ENCODE results near the gene YPEL5.
"Not testable (repeated sequence)": the region's sequence is repeated elsewhere in the genome, so short reads cannot be mapped to it uniquely, and the experiment has no call there.

- TF ChIP-seq, protein P1, sequence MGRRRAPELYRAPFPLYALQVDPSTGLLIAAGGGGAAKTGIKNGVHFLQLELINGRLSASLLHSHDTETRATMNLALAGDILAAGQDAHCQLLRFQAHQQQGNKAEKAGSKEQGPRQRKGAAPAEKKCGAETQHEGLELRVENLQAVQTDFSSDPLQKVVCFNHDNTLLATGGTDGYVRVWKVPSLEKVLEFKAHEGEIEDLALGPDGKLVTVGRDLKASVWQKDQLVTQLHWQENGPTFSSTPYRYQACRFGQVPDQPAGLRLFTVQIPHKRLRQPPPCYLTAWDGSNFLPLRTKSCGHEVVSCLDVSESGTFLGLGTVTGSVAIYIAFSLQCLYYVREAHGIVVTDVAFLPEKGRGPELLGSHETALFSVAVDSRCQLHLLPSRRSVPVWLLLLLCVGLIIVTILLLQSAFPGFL (CRISPR knock-in tag; IDR thresholded peaks at IDR 0.05; ENCODE audit: borderline replicate concordance): not testable (repeated sequence)
- TF ChIP-seq, protein P2, sequence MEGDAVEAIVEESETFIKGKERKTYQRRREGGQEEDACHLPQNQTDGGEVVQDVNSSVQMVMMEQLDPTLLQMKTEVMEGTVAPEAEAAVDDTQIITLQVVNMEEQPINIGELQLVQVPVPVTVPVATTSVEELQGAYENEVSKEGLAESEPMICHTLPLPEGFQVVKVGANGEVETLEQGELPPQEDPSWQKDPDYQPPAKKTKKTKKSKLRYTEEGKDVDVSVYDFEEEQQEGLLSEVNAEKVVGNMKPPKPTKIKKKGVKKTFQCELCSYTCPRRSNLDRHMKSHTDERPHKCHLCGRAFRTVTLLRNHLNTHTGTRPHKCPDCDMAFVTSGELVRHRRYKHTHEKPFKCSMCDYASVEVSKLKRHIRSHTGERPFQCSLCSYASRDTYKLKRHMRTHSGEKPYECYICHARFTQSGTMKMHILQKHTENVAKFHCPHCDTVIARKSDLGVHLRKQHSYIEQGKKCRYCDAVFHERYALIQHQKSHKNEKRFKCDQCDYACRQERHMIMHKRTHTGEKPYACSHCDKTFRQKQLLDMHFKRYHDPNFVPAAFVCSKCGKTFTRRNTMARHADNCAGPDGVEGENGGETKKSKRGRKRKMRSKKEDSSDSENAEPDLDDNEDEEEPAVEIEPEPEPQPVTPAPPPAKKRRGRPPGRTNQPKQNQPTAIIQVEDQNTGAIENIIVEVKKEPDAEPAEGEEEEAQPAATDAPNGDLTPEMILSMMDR (IDR thresholded peaks at IDR 0.05): not testable (repeated sequence)
- not testable (repeated sequence) for TF ChIP-seq HMGXB4 (CRISPR knock-in tag; IDR thresholded peaks at IDR 0.05); ZMAT4 (CRISPR knock-in tag; IDR thresholded peaks at IDR 0.05); FOXK1 (CRISPR knock-in tag; IDR thresholded peaks at IDR 0.05); MYBL2 (CRISPR knock-in tag; IDR thresholded peaks at IDR 0.05); RORB (CRISPR knock-in tag; IDR thresholded peaks at IDR 0.05); TP53 (CRISPR knock-in tag; IDR thresholded peaks at IDR 0.05); CREM (CRISPR knock-in tag; IDR thresholded peaks at IDR 0.05); ESRRA (CRISPR knock-in tag; IDR thresholded peaks at IDR 0.05; ENCODE audit: borderline replicate concordance); ZBTB43 (CRISPR knock-in tag; IDR thresholded peaks at IDR 0.05)
- TF ChIP-seq, protein P3, sequence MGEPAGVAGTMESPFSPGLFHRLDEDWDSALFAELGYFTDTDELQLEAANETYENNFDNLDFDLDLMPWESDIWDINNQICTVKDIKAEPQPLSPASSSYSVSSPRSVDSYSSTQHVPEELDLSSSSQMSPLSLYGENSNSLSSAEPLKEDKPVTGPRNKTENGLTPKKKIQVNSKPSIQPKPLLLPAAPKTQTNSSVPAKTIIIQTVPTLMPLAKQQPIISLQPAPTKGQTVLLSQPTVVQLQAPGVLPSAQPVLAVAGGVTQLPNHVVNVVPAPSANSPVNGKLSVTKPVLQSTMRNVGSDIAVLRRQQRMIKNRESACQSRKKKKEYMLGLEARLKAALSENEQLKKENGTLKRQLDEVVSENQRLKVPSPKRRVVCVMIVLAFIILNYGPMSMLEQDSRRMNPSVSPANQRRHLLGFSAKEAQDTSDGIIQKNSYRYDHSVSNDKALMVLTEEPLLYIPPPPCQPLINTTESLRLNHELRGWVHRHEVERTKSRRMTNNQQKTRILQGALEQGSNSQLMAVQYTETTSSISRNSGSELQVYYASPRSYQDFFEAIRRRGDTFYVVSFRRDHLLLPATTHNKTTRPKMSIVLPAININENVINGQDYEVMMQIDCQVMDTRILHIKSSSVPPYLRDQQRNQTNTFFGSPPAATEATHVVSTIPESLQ (CRISPR knock-in tag; IDR thresholded peaks at IDR 0.05): not testable (repeated sequence)
- TF ChIP-seq, protein P4, sequence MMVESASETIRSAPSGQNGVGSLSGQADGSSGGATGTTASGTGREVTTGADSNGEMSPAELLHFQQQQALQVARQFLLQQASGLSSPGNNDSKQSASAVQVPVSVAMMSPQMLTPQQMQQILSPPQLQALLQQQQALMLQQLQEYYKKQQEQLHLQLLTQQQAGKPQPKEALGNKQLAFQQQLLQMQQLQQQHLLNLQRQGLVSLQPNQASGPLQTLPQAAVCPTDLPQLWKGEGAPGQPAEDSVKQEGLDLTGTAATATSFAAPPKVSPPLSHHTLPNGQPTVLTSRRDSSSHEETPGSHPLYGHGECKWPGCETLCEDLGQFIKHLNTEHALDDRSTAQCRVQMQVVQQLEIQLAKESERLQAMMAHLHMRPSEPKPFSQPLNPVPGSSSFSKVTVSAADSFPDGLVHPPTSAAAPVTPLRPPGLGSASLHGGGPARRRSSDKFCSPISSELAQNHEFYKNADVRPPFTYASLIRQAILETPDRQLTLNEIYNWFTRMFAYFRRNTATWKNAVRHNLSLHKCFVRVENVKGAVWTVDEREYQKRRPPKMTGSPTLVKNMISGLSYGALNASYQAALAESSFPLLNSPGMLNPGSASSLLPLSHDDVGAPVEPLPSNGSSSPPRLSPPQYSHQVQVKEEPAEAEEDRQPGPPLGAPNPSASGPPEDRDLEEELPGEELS (CRISPR knock-in tag; IDR thresholded peaks at IDR 0.05): not testable (repeated sequence)
- TF ChIP-seq, protein P5, sequence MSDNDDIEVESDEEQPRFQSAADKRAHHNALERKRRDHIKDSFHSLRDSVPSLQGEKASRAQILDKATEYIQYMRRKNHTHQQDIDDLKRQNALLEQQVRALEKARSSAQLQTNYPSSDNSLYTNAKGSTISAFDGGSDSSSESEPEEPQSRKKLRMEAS (CRISPR knock-in tag; IDR thresholded peaks at IDR 0.05): not testable (repeated sequence)
Measured at GRCh38 chr2:30100691-30101090, 46.1 kb upstream of the YPEL5 start.

Measured in WTC11 (cell line).